Endothelial cell of umbilical vein (primary cell): ENCODE measurements around the gene ESPN. TPM values are rescaled to one million over a fixed set of nuclear protein-coding genes. Genes with fewer than 3 reads are reported as not detected.

Experiments used
- BruUV-seq: library from RNA; stranded (reverse); fragments of 400-500 nt; replicated peaks from 2 replicates; lab custom pipeline; 2021; lab: Mats Ljungman, UMichigan
- CTCF ChIA-PET: fragments of 300-600, 350-600 bp; sonication (Branson Sonifier 250); formaldehyde crosslinking; loops from one replicate; lab custom pipeline; 2021; ENCODE audit warnings: antibody characterized with exemption, inconsistent platforms; lab: Charles Lee
- POLR2A ChIA-PET: fragments of 300-600, 350-600 bp; sonication (Branson Sonifier 250); formaldehyde crosslinking; loops from one replicate; lab custom pipeline; 2021; ENCODE audit warnings: antibody characterized with exemption, inconsistent platforms; lab: Charles Lee
- DNase-seq: peaks from one replicate; pipeline ENCODE4 v3.0.0-alpha.2; 2011; ENCODE audit warnings: low read depth, low spot score
- FAIRE-seq: peaks from 2 replicates; lab custom pipeline; 2011; peaks lifted over from hg19 to GRCh38; lab: Jason Lieb, UNC
- H2AFZ ChIP-seq: 2 replicates; pipeline ENCODE4 v1.6.0; 2012; ENCODE audit warnings: low read depth, low read length, control low read depth, inconsistent platforms
- H3K27ac ChIP-seq: 2 replicates; pipeline ENCODE4 v1.5.1; 2011; ENCODE audit warnings: low read depth, mild to moderate bottlenecking, control low read depth, low read length, moderate library complexity; ENCODE audit not compliant: insufficient read depth
- H3K27me3 ChIP-seq, 2 experiments: 2 replicates each; pipeline versions ENCODE4 v1.6.0 to v1.6.1; 2011; ENCODE audit warnings: low read length in 2 of 2, mixed read lengths in 1 of 2; ENCODE audit not compliant: control insufficient read depth in 2 of 2, insufficient read depth in 2 of 2
- H3K36me3 ChIP-seq, 2 experiments: 2 replicates in 1 of 2; 3 replicates in 1 of 2; pipeline ENCODE4 v1.5.1; 2011; ENCODE audit warnings: low read length in 2 of 2, mild to moderate bottlenecking in 1 of 2, moderate library complexity in 1 of 2; ENCODE audit not compliant: control insufficient read depth in 2 of 2, insufficient read depth in 2 of 2; ENCODE audit errors: extremely low read depth in 1 of 2
- H3K4me1 ChIP-seq: 3 replicates; pipeline ENCODE4 v1.5.1; 2011; ENCODE audit warnings: mild to moderate bottlenecking, low read length; ENCODE audit not compliant: control insufficient read depth, insufficient read depth; ENCODE audit errors: extremely low read depth
- H3K4me2 ChIP-seq: 2 replicates; pipeline ENCODE4 v1.6.1; 2011; ENCODE audit warnings: low read length, control low read depth, mixed read lengths; ENCODE audit not compliant: insufficient read depth
- H3K4me3 ChIP-seq, 3 experiments: fragments of 200-600 bp in 1 of 3; sonication (generic), shearing (Covaris generic) in 1 of 3; replicated peaks in 1 of 3; 2 replicates each; pipeline ENCODE4 v1.5.1; 2011 to 2016; ENCODE audit warnings: control low read depth in 3 of 3, low read length in 3 of 3, mild to moderate bottlenecking in 2 of 3, inconsistent platforms in 1 of 3, low read depth in 1 of 3, moderate library complexity in 1 of 3; ENCODE audit not compliant: insufficient read depth in 1 of 3
- H3K79me2 ChIP-seq: 2 replicates; pipeline ENCODE4 v1.6.0; 2012; ENCODE audit warnings: low read length, inconsistent platforms; ENCODE audit not compliant: control insufficient read depth, insufficient read depth
- H3K9ac ChIP-seq: replicated peaks from 2 replicates; pipeline ENCODE3; 2011; ENCODE audit warnings: low read length, control low read depth; ENCODE audit not compliant: insufficient read depth; ENCODE audit errors: extremely low read depth
- H3K9me1 ChIP-seq: replicated peaks from 3 replicates; pipeline ENCODE4 v1.6.0; 2011; ENCODE audit warnings: mild to moderate bottlenecking, low read length; ENCODE audit not compliant: control insufficient read depth, insufficient read depth; ENCODE audit errors: extremely low read depth
- H3K9me3 ChIP-seq: replicated peaks from 2 replicates; pipeline ENCODE4 v1.5.1; 2012; ENCODE audit warnings: low read length, inconsistent platforms; ENCODE audit not compliant: control insufficient read depth, insufficient read depth
- H4K20me1 ChIP-seq: replicated peaks from 2 replicates; pipeline ENCODE3; 2011; ENCODE audit warnings: mild to moderate bottlenecking, low read length; ENCODE audit not compliant: control insufficient read depth, insufficient read depth; ENCODE audit errors: extremely low read depth
- CTCF ChIP-seq, 2 donors: IDR thresholded peaks; 1 replicate in 1 of 2; 2 replicates in 1 of 2; pipeline ENCODE4 v1.5.1; 2011; ENCODE audit warnings: low read length in 2 of 2, mild to moderate bottlenecking in 2 of 2, moderate library complexity in 2 of 2, control low read depth in 1 of 2, inconsistent platforms in 1 of 2, low read depth in 1 of 2; ENCODE audit not compliant: insufficient read depth in 1 of 2; ENCODE audit errors: extremely low read depth in 1 of 2
- EZH2 ChIP-seq: IDR thresholded peaks from 2 replicates; pipeline ENCODE4 v1.6.1; 2012; ENCODE audit warnings: borderline replicate concordance, low read depth, mild to moderate bottlenecking, moderate library complexity, low read length, inconsistent platforms; ENCODE audit not compliant: severe bottlenecking
- FOS ChIP-seq: IDR thresholded peaks from 2 replicates; pipeline ENCODE4 v1.6.1; 2011; ENCODE audit warnings: mild to moderate bottlenecking, low read length, moderate library complexity, borderline replicate concordance; ENCODE audit not compliant: insufficient read depth
- GATA2 ChIP-seq: IDR thresholded peaks from 2 replicates; pipeline ENCODE4 v1.7.0; 2011; ENCODE audit warnings: low read depth, mild to moderate bottlenecking, moderate library complexity, mixed read lengths, low read length; ENCODE audit not compliant: insufficient read length, insufficient read depth
- JUN ChIP-seq: IDR thresholded peaks from 2 replicates; pipeline ENCODE4 v1.6.1; 2011; ENCODE audit warnings: borderline replicate concordance, low read depth; ENCODE audit not compliant: insufficient read length, insufficient read depth
- MAX ChIP-seq: IDR thresholded peaks from 2 replicates; pipeline ENCODE4 v1.6.1; 2011; ENCODE audit not compliant: insufficient read depth, insufficient read length
- MYC ChIP-seq: IDR thresholded peaks from one replicate; pipeline ENCODE4 v1.6.1; 2011; ENCODE audit warnings: mild to moderate bottlenecking, low read depth, low read length
- POLR2A ChIP-seq: IDR thresholded peaks from 2 replicates; pipeline ENCODE4 v1.6.1; 2012; ENCODE audit warnings: low read depth, mild to moderate bottlenecking, control low read depth, low read length
- POLR2AphosphoS5 ChIP-seq: IDR thresholded peaks from 2 replicates; pipeline ENCODE4 v1.6.1; 2012; ENCODE audit warnings: low read depth, mild to moderate bottlenecking, control low read depth, low read length, moderate library complexity; ENCODE audit not compliant: insufficient read depth
- dilution Hi-C: fragments of 300-500 bp; cut with MboI; formaldehyde crosslinking; loops from one replicate; pipeline ENCODE4 v1.15.0; 2019; ENCODE audit warnings: low sequenced_read_pairs; ENCODE audit not compliant: extremely low pct_ligation_motif_present
- intact Hi-C: fragments of 100-400 bp; cut with micrococcal nuclease; formaldehyde crosslinking; loops from one replicate; pipeline ENCODE4 v1.10.0; 2022
- polyA plus RNA-seq, 4 experiments: library from polyadenylated mRNA; depleted of rRNA in 3 of 4; stranded (reverse) in 3 of 4; unstranded in 1 of 4; fragments of >200 nt; gene quantifications; 2 replicates each; pipeline versions ENCODE4 v1.2.1 to v1.2.3, GENCODE V29; 2011 to 2012; ENCODE audit warnings: missing spikeins in 1 of 4
- total RNA-seq: library from RNA; stranded (reverse); gene quantifications from 2 replicates; pipeline ENCODE4 v1.2.3, GENCODE V29; 2021

Gene ESPN
- total and polyA plus RNA-seq, 2 donors (not counting 3 experiments of a cell fraction or from before 2014, with no cell fraction given), result 0.54 to 0.71 TPM

- Histone ChIP-seq H3K27ac (no peak overlapping the region), H3K36me3 (peaks cover 10 to 67% of the 10 kb centered on the region in 2 experiments), H2AFZ (no peak overlapping the region), H3K4me2 (no peak overlapping the region), H3K27me3 (no peaks in the 10 kb centered on the region), H3K4me3 (no peak overlapping the region), H3K9me1 (no peaks in the 10 kb centered on the region), H4K20me1 (no peaks in the 10 kb centered on the region), H3K79me2 (no peaks in the 10 kb centered on the region), H3K9ac (no peak overlapping the region), H3K9me3 (no peaks in the 10 kb centered on the region), H3K4me1 (no peaks in the 10 kb centered on the region)
- FAIRE-seq (no peak), DNase-seq (no peak)
- dilution Hi-C loops (no loop called here), intact Hi-C loops (no loop called here)
- no TSS peak for BruUV-seq
- ChIA-PET CTCF (interaction anchor here (1.4 kb wide), 1 partner anchor 13 kb away, joined by 3 read pairs; no protein-coding TSS in a partner anchor), POLR2A (no interaction called here)
- TF ChIP-seq POLR2AphosphoS5 (no peak), FOS (no peak), JUN (no peak), MYC (no peak), POLR2A (no peak), CTCF (IDR thresholded peaks at IDR 0.05; ENCODE audit: extremely low read depth in 1 of 2, insufficient read depth in 1 of 2, low read depth in 1 of 2, low read length in 2 of 2) (no peak), MAX (no peak), EZH2 (no peak), GATA2 (no peak)
Measured at GRCh38 chr1:6470132-6471085, 45.8 kb downstream of the ESPN start.
